ENCODE measurements around the gene FARP1. TPM values are rescaled to one million over a fixed set of nuclear protein-coding genes. Genes with fewer than 3 reads are reported as not detected.

Gene FARP1
- total RNA-seq, 1 donor from 2014 or later, result 357 TPM

GRCh38 chr13:98141091-98141490 is 1.8 kb upstream of the FARP1 start:
- Mint-ChIP-seq H3K4me1 (ENCODE audit: unreplicated experiment) (peaks cover 23% of the 10 kb centered on the region), H3K27ac (ENCODE audit: unreplicated experiment) (no peak overlapping the region), H3K9me3 (ENCODE audit: unreplicated experiment) (no peaks in the 10 kb centered on the region), H3K36me3 (ENCODE audit: unreplicated experiment) (no peaks in the 10 kb centered on the region), H3K27me3 (ENCODE audit: unreplicated experiment) (no peaks in the 10 kb centered on the region), H3K4me3 (ENCODE audit: unreplicated experiment) (no peak overlapping the region)
- TF ChIP-seq CTCF (IDR thresholded peaks at IDR 0.05), result no peak
- no peak for DNase-seq (ENCODE audit: extremely low spot score, unreplicated experiment)

GRCh38 chr13:98141509-98142379 is 1.1 kb upstream of the FARP1 start:
- peaks cover 30% of the 10 kb centered on the region for H3K4me1 Mint-ChIP-seq (ENCODE audit: unreplicated experiment)
- no peaks in the 10 kb centered on the region for H3K9me3 Mint-ChIP-seq (ENCODE audit: unreplicated experiment)
- no peaks in the 10 kb centered on the region for H3K27me3 Mint-ChIP-seq (ENCODE audit: unreplicated experiment)
- DNase-seq (ENCODE audit: extremely low spot score, unreplicated experiment), result no peak
- peak overlapping the region; percentile 60 for H3K27ac Mint-ChIP-seq (ENCODE audit: unreplicated experiment)
- TF ChIP-seq CTCF (IDR thresholded peaks at IDR 0.05), result no peak
- no peaks in the 10 kb centered on the region for H3K36me3 Mint-ChIP-seq (ENCODE audit: unreplicated experiment)
- H3K4me3 Mint-ChIP-seq (ENCODE audit: unreplicated experiment), result peak overlapping the region; percentile 72

GRCh38 chr13:98143157-98143553 is 261 bp downstream of the FARP1 start:
- Mint-ChIP-seq H3K36me3 (ENCODE audit: unreplicated experiment) (no peaks in the 10 kb centered on the region), H3K4me1 (ENCODE audit: unreplicated experiment) (peaks cover 44% of the 10 kb centered on the region), H3K4me3 (ENCODE audit: unreplicated experiment) (no peak overlapping the region), H3K9me3 (ENCODE audit: unreplicated experiment) (no peaks in the 10 kb centered on the region), H3K27ac (ENCODE audit: unreplicated experiment) (no peak overlapping the region), H3K27me3 (ENCODE audit: unreplicated experiment) (no peaks in the 10 kb centered on the region)
- DNase-seq (ENCODE audit: extremely low spot score, unreplicated experiment), result no peak
- TF ChIP-seq CTCF (IDR thresholded peaks at IDR 0.05), result no peak

- TF ChIP-seq CTCF (IDR thresholded peaks at IDR 0.05), result no peak
- H3K27me3 Mint-ChIP-seq (ENCODE audit: unreplicated experiment), result no peaks in the 10 kb centered on the region
- DNase-seq (ENCODE audit: extremely low spot score, unreplicated experiment), result no peak
- H3K36me3 Mint-ChIP-seq (ENCODE audit: unreplicated experiment), result peaks cover 4% of the 10 kb centered on the region
- peak overlapping the region; percentile 85 for H3K27ac Mint-ChIP-seq (ENCODE audit: unreplicated experiment)
- H3K9me3 Mint-ChIP-seq (ENCODE audit: unreplicated experiment), result no peaks in the 10 kb centered on the region
- H3K4me1 Mint-ChIP-seq (ENCODE audit: unreplicated experiment), result peaks cover 49% of the 10 kb centered on the region
- H3K4me3 Mint-ChIP-seq (ENCODE audit: unreplicated experiment), result peak overlapping the region; percentile 91
Measured at GRCh38 chr13:98143601-98144026, 720 bp downstream of the FARP1 start.

- H3K27me3 Mint-ChIP-seq (ENCODE audit: unreplicated experiment), result no peaks in the 10 kb centered on the region
- no peak for DNase-seq (ENCODE audit: extremely low spot score, unreplicated experiment)
- no peaks in the 10 kb centered on the region for H3K9me3 Mint-ChIP-seq (ENCODE audit: unreplicated experiment)
- TF ChIP-seq CTCF (IDR thresholded peaks at IDR 0.05), result no peak
- H3K36me3 Mint-ChIP-seq (ENCODE audit: unreplicated experiment), result peaks cover 6% of the 10 kb centered on the region
- peak overlapping the region; percentile 91 for H3K4me3 Mint-ChIP-seq (ENCODE audit: unreplicated experiment)
- H3K27ac Mint-ChIP-seq (ENCODE audit: unreplicated experiment), result peak overlapping the region; percentile 85
- H3K4me1 Mint-ChIP-seq (ENCODE audit: unreplicated experiment), result peaks cover 54% of the 10 kb centered on the region
Measured at GRCh38 chr13:98144027-98144741, 1.3 kb downstream of the FARP1 start.
